Lower lobe of right lung (tissue), 2 donors: ENCODE data around the gene NDST3. TPM values are rescaled to one million over a fixed set of nuclear protein-coding genes. Genes with fewer than 3 reads are reported as not detected.

Experiments
- ATAC-seq, 2 donors: fragments of 200-7000 bp; cut with Tn5 transposase; one replicate each; pipeline ENCODE4 v1.9.1; 2020 to 2022; ENCODE audit warnings: mild to moderate bottlenecking in 2 of 2, moderate library complexity in 2 of 2
- DNase-seq: peaks from one replicate; pipeline ENCODE4 v3.0.0-alpha.2; 2020
- H3K27ac ChIP-seq: fragments of 200-600 bp; one replicate; pipeline ENCODE4 v1.8.0; 2022
- H3K27me3 ChIP-seq: fragments of 200-600 bp; one replicate; pipeline ENCODE4 v1.8.0; 2022; ENCODE audit warnings: low read depth
- H3K36me3 ChIP-seq: fragments of 200-600 bp; one replicate; pipeline ENCODE4 v1.8.0; 2022; ENCODE audit warnings: mild to moderate bottlenecking
- H3K4me1 ChIP-seq: fragments of 200-600 bp; one replicate; pipeline ENCODE4 v1.8.0; 2022
- H3K4me3 ChIP-seq: fragments of 200-600 bp; one replicate; pipeline ENCODE4 v1.8.0; 2022; ENCODE audit warnings: mild to moderate bottlenecking
- H3K9me3 ChIP-seq: fragments of 200-600 bp; one replicate; pipeline ENCODE4 v1.8.0; 2022
- CTCF ChIP-seq: fragments of 200-600 bp; IDR thresholded peaks from one replicate; pipeline ENCODE4 v1.8.0; 2022; ENCODE audit warnings: antibody characterized with exemption, mild to moderate bottlenecking
- intact Hi-C: fragments of 100-400 bp; cut with DNase I; formaldehyde crosslinking; loops from one replicate; pipeline ENCODE4 v1.11.0; 2022
- total RNA-seq: library from RNA; stranded (reverse); fragmentation: NEBNext Ultra II Directional; extraction: Animal tissue kit (Norgen Biotek cat#: 25700); gene quantifications from one replicate; pipeline ENCODE4 v1.2.1, GENCODE V29; 2021
- donor health status: DM: no; HTN: yes; CAD: no; lungs with severe emphysema.

NDST3 gene
- total RNA-seq, 1 donor from 2014 or later: 0.06 TPM

- intact Hi-C loops: no loop called here
- H3K4me1 ChIP-seq: no peaks in the 10 kb centered on the region
These were observed 52.1 kb downstream of the NDST3 start for GRCh38 chr4:118086344-118086743.

GRCh38 chr4:118087366-118087765, 53.1 kb downstream of the NDST3 start:
- no peak for DNase-seq
- no peaks in the 10 kb centered on the region for H3K36me3 ChIP-seq
- H3K9me3 ChIP-seq: no peaks in the 10 kb centered on the region
- no peaks in the 10 kb centered on the region for H3K27me3 ChIP-seq
- intact Hi-C loops: no loop called here
- no peak overlapping the region for H3K27ac ChIP-seq
- no peak for TF ChIP-seq CTCF
- no peak overlapping the region for H3K4me3 ChIP-seq
- no peaks in the 10 kb centered on the region for H3K4me1 ChIP-seq
- no peak for ATAC-seq

More at GRCh38 chr4:118086344-118086743, 52.1 kb downstream of the NDST3 start:
- no peaks in the 10 kb centered on the region for H3K9me3 ChIP-seq
- ATAC-seq: no peak
- no peak for DNase-seq
- no peak overlapping the region for H3K27ac ChIP-seq
- no peaks in the 10 kb centered on the region for H3K36me3 ChIP-seq
- no peak overlapping the region for H3K4me3 ChIP-seq
- TF ChIP-seq CTCF: no peak
- no peaks in the 10 kb centered on the region for H3K27me3 ChIP-seq

- no peaks in the 10 kb centered on the region for H3K9me3 ChIP-seq
- H3K27me3 ChIP-seq: no peaks in the 10 kb centered on the region
- intact Hi-C loops: no loop called here
- H3K27ac ChIP-seq: no peak overlapping the region
- H3K36me3 ChIP-seq: no peaks in the 10 kb centered on the region
- no peak for TF ChIP-seq CTCF
- no peak for DNase-seq
- ATAC-seq: no peak
- H3K4me3 ChIP-seq: no peak overlapping the region
- no peaks in the 10 kb centered on the region for H3K4me1 ChIP-seq
These were observed 64.8 kb downstream of the NDST3 start for GRCh38 chr4:118099106-118099505.

- intact Hi-C loops: no loop called here
- ATAC-seq (no peak), DNase-seq (no peak)
- Histone ChIP-seq H3K4me3 (no peak overlapping the region), H3K4me1 (no peaks in the 10 kb centered on the region), H3K27me3 (no peaks in the 10 kb centered on the region), H3K9me3 (no peaks in the 10 kb centered on the region), H3K27ac (no peak overlapping the region), H3K36me3 (no peaks in the 10 kb centered on the region)
- TF ChIP-seq CTCF: no peak
These were observed 67.9 kb downstream of the NDST3 start for GRCh38 chr4:118102195-118102594.

- Histone ChIP-seq H3K9me3 (no peaks in the 10 kb centered on the region), H3K27ac (no peak overlapping the region), H3K27me3 (no peaks in the 10 kb centered on the region), H3K36me3 (no peaks in the 10 kb centered on the region), H3K4me1 (no peaks in the 10 kb centered on the region), H3K4me3 (no peak overlapping the region)
- no peak for DNase-seq
- TF ChIP-seq CTCF: no peak
- intact Hi-C loops: no loop called here
- no peak for ATAC-seq
These were observed 78.1 kb downstream of the NDST3 start for GRCh38 chr4:118112117-118113046.
